DND-41 (cell line): ENCODE data around the gene ZFPL1.

Experiments used
- EZH2 ChIP-seq: IDR thresholded peaks from 3 replicates; pipeline ENCODE4 v1.6.1; 2012; ENCODE audit warnings: borderline replicate concordance, low read depth, mild to moderate bottlenecking, moderate library complexity, low read length, inconsistent platforms; ENCODE audit not compliant: severe bottlenecking
- TF ChIP-seq, protein P1 (sequence below): IDR thresholded peaks from 2 replicates; pipeline ENCODE4 v1.5.1; 2012; ENCODE audit warnings: borderline replicate concordance, low read length, moderate library complexity, mild to moderate bottlenecking; ENCODE audit not compliant: poor library complexity, severe bottlenecking; ENCODE audit errors: extremely low read depth

DNA sequence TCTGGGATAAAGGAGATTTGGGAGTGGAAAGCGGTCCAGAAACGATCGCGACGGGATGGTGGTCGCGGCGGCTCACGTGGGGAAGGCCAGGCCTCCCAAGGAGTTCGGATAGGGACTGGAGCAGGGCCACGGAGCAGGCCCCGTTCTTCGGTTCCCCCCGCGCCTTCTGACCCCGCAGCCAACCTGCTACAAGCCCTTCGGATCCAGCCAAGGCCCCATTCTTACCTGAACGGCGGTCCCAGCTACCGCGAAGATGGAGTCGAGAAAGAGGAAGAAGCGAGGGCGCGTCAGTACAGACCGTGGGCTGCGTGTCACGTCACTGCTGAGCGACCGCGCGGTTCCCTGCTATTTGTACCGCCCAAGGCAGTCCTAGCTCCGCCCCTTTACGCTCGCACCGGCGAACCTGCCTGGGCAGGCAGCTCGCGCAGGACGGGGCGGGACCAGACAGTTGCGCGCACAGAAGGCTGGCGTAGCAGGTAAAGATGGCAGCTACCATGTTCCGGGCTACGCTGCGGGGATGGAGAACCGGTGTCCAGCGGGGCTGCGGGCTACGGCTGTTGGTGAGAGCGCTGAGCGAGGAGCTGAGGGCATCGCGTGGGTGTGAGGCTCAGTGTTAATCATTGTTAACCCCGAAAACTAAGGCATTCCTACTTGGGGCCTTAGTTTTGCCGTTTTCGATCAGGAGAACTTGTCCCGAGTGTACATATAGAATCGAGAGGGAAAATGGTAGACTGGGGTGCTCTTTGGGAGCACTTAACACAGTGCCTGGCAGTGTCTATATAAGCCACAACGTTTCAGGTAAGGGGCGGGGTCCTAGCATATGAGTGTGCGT lies 38.1 kb downstream of the ZFPL1 start, which contains the start of the genes FAU and MRPL49:
- TF ChIP-seq, protein P1, sequence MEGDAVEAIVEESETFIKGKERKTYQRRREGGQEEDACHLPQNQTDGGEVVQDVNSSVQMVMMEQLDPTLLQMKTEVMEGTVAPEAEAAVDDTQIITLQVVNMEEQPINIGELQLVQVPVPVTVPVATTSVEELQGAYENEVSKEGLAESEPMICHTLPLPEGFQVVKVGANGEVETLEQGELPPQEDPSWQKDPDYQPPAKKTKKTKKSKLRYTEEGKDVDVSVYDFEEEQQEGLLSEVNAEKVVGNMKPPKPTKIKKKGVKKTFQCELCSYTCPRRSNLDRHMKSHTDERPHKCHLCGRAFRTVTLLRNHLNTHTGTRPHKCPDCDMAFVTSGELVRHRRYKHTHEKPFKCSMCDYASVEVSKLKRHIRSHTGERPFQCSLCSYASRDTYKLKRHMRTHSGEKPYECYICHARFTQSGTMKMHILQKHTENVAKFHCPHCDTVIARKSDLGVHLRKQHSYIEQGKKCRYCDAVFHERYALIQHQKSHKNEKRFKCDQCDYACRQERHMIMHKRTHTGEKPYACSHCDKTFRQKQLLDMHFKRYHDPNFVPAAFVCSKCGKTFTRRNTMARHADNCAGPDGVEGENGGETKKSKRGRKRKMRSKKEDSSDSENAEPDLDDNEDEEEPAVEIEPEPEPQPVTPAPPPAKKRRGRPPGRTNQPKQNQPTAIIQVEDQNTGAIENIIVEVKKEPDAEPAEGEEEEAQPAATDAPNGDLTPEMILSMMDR, result no peak
- TF ChIP-seq EZH2, result no peak
